Measurements from ENCODE around the gene WDR43. TPM values are rescaled to one million over a fixed set of nuclear protein-coding genes. Genes with fewer than 3 reads are reported as not detected.
A peak's percentile ranks its signal among the peaks of the same experiment; 100 is the strongest.

WDR43 gene, protein sequence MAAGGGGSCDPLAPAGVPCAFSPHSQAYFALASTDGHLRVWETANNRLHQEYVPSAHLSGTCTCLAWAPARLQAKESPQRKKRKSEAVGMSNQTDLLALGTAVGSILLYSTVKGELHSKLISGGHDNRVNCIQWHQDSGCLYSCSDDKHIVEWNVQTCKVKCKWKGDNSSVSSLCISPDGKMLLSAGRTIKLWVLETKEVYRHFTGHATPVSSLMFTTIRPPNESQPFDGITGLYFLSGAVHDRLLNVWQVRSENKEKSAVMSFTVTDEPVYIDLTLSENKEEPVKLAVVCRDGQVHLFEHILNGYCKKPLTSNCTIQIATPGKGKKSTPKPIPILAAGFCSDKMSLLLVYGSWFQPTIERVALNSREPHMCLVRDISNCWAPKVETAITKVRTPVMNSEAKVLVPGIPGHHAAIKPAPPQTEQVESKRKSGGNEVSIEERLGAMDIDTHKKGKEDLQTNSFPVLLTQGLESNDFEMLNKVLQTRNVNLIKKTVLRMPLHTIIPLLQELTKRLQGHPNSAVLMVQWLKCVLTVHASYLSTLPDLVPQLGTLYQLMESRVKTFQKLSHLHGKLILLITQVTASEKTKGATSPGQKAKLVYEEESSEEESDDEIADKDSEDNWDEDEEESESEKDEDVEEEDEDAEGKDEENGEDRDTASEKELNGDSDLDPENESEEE
- total RNA-seq: 10 to 100 TPM; 21.5 to 53.0 (median 31.0) TPM

DNA sequence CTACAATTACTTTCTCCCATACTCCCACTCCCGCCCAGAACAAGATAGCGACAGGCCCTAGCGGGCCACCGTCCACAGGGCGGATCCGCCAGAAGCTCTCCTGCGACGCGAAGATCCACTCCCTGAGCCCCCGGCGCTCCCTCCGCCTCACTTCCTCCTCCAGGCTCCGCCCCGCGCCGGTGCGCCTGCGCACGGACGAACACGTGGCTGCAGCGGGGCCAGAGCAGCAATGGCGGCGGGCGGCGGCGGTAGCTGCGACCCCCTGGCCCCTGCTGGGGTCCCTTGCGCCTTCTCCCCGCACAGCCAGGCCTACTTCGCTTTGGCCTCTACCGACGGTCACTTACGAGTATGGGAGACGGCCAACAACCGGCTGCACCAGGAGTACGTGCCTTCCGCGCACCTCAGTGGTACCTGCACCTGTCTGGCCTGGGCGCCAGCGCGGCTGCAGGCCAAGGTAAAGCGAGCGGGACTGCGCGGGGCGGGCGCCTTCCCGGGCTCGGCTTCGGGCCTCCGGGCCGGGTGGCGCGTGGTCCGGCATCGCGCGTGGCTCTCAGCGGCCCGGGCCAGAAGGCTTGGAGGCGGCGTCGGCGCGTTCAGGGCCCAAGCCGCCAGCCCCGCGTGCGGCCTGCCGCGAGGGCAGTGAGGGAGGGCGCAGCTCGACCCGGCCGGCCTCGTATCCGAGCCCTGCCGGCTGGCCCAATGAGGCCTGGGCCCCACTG is at the start of gene WDR43:
Gene WDR43, plus strand, starts transcription at position 198 of the 719 bp plus-strand sequence. Its CDS starts 32 bp downstream, at position 230.
- intact Hi-C loops (cut with DNase I): loop anchor here (2.0 to 10.0 kb wide), 2 partner anchors 74 to 330 kb away; no protein-coding TSS in a partner anchor
- Histone ChIP-seq H3K4me1 (peaks cover 19 to 39% (median 38%) of the 10 kb centered on the region in 4 donors), H3K9me3 (no peaks in the 10 kb centered on the region), H3K36me3 (no peaks in the 10 kb centered on the region), H3K27me3 (no peaks in the 10 kb centered on the region), H3K4me3 (peak within 1 kb of the TSS; percentile 91 to 98 (median 96)), H3K27ac (replicated peaks in 1 of 4) (peak within 1 kb of the TSS; percentile 75 to 89 (median 82))
- under 1% methylated on average over 48 of the region's 79 CpGs for WGBS
- TF ChIP-seq EP300 (IDR thresholded peaks at IDR 0.05): no peak
- TF ChIP-seq POLR2AphosphoS5 (IDR thresholded peaks at IDR 0.05): peak; percentile 89 to 96
- TF ChIP-seq POLR2A (IDR thresholded peaks at IDR 0.05; ENCODE audit: low read depth): peak; percentile 52
- TF ChIP-seq, protein P1, sequence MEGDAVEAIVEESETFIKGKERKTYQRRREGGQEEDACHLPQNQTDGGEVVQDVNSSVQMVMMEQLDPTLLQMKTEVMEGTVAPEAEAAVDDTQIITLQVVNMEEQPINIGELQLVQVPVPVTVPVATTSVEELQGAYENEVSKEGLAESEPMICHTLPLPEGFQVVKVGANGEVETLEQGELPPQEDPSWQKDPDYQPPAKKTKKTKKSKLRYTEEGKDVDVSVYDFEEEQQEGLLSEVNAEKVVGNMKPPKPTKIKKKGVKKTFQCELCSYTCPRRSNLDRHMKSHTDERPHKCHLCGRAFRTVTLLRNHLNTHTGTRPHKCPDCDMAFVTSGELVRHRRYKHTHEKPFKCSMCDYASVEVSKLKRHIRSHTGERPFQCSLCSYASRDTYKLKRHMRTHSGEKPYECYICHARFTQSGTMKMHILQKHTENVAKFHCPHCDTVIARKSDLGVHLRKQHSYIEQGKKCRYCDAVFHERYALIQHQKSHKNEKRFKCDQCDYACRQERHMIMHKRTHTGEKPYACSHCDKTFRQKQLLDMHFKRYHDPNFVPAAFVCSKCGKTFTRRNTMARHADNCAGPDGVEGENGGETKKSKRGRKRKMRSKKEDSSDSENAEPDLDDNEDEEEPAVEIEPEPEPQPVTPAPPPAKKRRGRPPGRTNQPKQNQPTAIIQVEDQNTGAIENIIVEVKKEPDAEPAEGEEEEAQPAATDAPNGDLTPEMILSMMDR (IDR thresholded peaks at IDR 0.05): peak in 1 of 3 experiments; percentile 10
- peak; percentile 98 for DNase-seq (ENCODE audit: extremely low spot score)

DNA sequence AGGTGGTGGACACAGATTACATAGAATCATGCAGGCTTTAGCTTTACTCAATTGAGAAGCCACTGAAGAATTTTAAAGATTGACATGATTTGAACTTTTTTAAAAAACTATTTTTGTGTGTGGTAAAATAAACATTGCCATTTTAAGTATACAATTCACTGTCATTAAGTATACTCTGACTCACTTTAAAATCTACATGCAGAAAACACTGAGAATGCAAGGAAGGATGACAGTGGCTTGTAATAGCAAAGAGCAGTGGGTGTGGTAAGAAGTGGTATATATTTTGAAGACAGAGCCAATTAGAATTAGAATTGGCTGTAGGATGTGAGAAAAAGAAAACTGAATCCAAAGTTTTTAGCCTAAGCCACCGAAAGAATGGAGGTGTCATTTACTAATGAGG is 39.3 kb upstream of the WDR43 start:
- peaks cover 7 to 41% (median 17%) of the 10 kb centered on the region in 4 donors for H3K36me3 ChIP-seq
- H3K9me3 ChIP-seq: no peaks in the 10 kb centered on the region
- no peaks in the 10 kb centered on the region for H3K27me3 ChIP-seq
- no peak overlapping the region for H3K4me3 ChIP-seq
- TF ChIP-seq, protein P1 (IDR thresholded peaks at IDR 0.05): no peak
- TF ChIP-seq EP300 (IDR thresholded peaks at IDR 0.05) (no peak), POLR2AphosphoS5 (IDR thresholded peaks at IDR 0.05) (no peak), POLR2A (IDR thresholded peaks at IDR 0.05; ENCODE audit: low read depth) (no peak)
- intact Hi-C loops (cut with DNase I): no loop called here
- H3K4me1 ChIP-seq: no peaks in the 10 kb centered on the region
- 94% methylated on average over 1 of the region's 1 CpG for WGBS
- no peak overlapping the region for H3K27ac ChIP-seq (replicated peaks in 1 of 4)
- DNase-seq (ENCODE audit: extremely low spot score): no peak

- Histone ChIP-seq H3K27me3 (no peaks in the 10 kb centered on the region), H3K4me1 (no peaks in the 10 kb centered on the region), H3K9me3 (no peaks in the 10 kb centered on the region), H3K36me3 (peaks cover 7 to 41% (median 21%) of the 10 kb centered on the region in 4 donors), H3K4me3 (no peak overlapping the region), H3K27ac (replicated peaks in 1 of 4) (no peak overlapping the region)
- intact Hi-C loops (cut with DNase I): no loop called here
- DNase-seq (ENCODE audit: extremely low spot score): no peak
- TF ChIP-seq EP300 (IDR thresholded peaks at IDR 0.05): no peak
- TF ChIP-seq, protein P1 (IDR thresholded peaks at IDR 0.05): no peak
- TF ChIP-seq POLR2A (IDR thresholded peaks at IDR 0.05; ENCODE audit: low read depth): no peak
- no peak for TF ChIP-seq POLR2AphosphoS5 (IDR thresholded peaks at IDR 0.05)
Measured at GRCh38 chr2:28855977-28856376, 38.5 kb upstream of the WDR43 start.

GRCh38 chr2:28868611-28869010 is 25.9 kb upstream of the WDR43 start:
- no peak overlapping the region for H3K27ac ChIP-seq (replicated peaks in 1 of 4)
- TF ChIP-seq, protein P1 (IDR thresholded peaks at IDR 0.05): no peak
- TF ChIP-seq POLR2A (IDR thresholded peaks at IDR 0.05; ENCODE audit: low read depth): no peak
- no peak for TF ChIP-seq EP300 (IDR thresholded peaks at IDR 0.05)
- TF ChIP-seq POLR2AphosphoS5 (IDR thresholded peaks at IDR 0.05): no peak
- peaks cover 18 to 58% (median 42%) of the 10 kb centered on the region in 4 donors for H3K4me1 ChIP-seq
- H3K4me3 ChIP-seq: peak overlapping the region; percentile 73 to 94 (median 86)
- WGBS: 86% methylated on average over 12 of the region's 12 CpGs
- H3K9me3 ChIP-seq: no peaks in the 10 kb centered on the region
- H3K36me3 ChIP-seq: peaks cover 0 to 17% (median 7%) of the 10 kb centered on the region in 4 donors
- no peaks in the 10 kb centered on the region for H3K27me3 ChIP-seq
- no peak for DNase-seq (ENCODE audit: extremely low spot score)
- intact Hi-C loops (cut with DNase I): loop anchor here (10.0 kb wide), 1 partner anchor 54 kb away; the partner anchor contains the start of gene SPDYA
